ENCODE results near the gene PLGLB1. TPM values are rescaled to one million over a fixed set of nuclear protein-coding genes. Genes with fewer than 3 reads are reported as not detected.

PLGLB1 gene
- 0.13 and 1.2 TPM in 2 replicates for total RNA-seq

DNA sequence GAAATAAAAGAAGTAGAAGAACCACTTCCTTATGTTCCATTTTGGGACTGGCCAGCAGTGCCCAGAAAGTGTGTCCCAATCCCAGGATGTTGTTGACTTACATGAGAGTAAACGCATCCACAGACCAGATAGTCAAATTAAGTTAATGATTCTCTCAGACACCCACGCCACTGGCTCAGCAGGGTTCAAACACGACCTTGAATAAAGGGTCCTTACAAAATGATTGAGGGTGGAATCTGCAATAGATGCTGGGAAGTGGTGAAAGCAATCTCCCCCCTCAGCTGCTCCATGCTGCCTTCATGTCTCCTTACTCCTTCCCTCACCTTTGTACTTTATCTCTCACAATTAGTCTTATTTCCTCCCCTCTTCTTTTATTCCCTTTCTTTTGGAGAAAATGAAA is at the start of gene PLGLB1:
PLGLB1 (minus strand) TSS at position 101 of the 400 bp plus-strand sequence; CDS start at position 40, 61 bp downstream.

Other genes with a start within 250 kb of the PLGLB1 start
- gene CD8A, start 230.9 kb downstream of the PLGLB1 start, total RNA-seq, result not detected in 2 replicates
- not detected in 2 replicates for gene CD8B, start 160.0 kb downstream of the PLGLB1 start, total RNA-seq
- under 0.01 and 0.08 TPM in 2 replicates for gene RGPD1, start 79.7 kb downstream of the PLGLB1 start, total RNA-seq